Neural cell (in vitro differentiated cells): ENCODE data around the gene VSTM4. TPM values are rescaled to one million over a fixed set of nuclear protein-coding genes. Genes with fewer than 3 reads are reported as not detected.

Experiments
- H2AFZ ChIP-seq: fragments of 200-600, 300-800 bp; sonication (generic), shearing (Covaris generic); 2 replicates; pipeline ENCODE4 v1.6.0; 2014; ENCODE audit warnings: low read depth, mild to moderate bottlenecking, antibody characterized with exemption, low read length, moderate library complexity
- H3F3A ChIP-seq: fragments of 200-600 bp; shearing (Covaris generic); 2 replicates; pipeline ENCODE4 v1.6.1; 2016; ENCODE audit warnings: mild to moderate bottlenecking, moderate library complexity, mixed read lengths, antibody characterized with exemption, low read length; ENCODE audit not compliant: insufficient read depth, poor library complexity, severe bottlenecking
- H3K27ac ChIP-seq: fragments of 200-600, 300-800 bp; sonication (generic), shearing (Covaris generic); 2 replicates; pipeline ENCODE4 v1.5.1; 2014; ENCODE audit warnings: mild to moderate bottlenecking, low read length, moderate library complexity
- H3K27me3 ChIP-seq: fragments of 300-800, 200-600 bp; sonication (generic), shearing (Covaris generic); 2 replicates; pipeline ENCODE4 v1.6.0; 2014; ENCODE audit warnings: mild to moderate bottlenecking, low read depth, low read length, moderate library complexity; ENCODE audit not compliant: insufficient read depth
- H3K36me3 ChIP-seq: fragments of 300-800, 200-600 bp; sonication (generic), shearing (Covaris generic); 2 replicates; pipeline ENCODE4 v1.5.1; 2014; ENCODE audit warnings: mild to moderate bottlenecking, antibody characterized with exemption, low read length, moderate library complexity; ENCODE audit not compliant: insufficient read depth
- H3K4me2 ChIP-seq: fragments of 300-800, 200-600 bp; sonication (generic), shearing (Covaris generic); 2 replicates; pipeline ENCODE4 v1.6.0; 2014; ENCODE audit warnings: mild to moderate bottlenecking, low read length
- H3K4me3 ChIP-seq: fragments of 300-800, 200-600 bp; sonication (generic), shearing (Covaris generic); 2 replicates; pipeline ENCODE4 v1.5.1; 2014; ENCODE audit warnings: mild to moderate bottlenecking, low read length, moderate library complexity
- H3K79me2 ChIP-seq: fragments of 200-600 bp; shearing (Covaris generic); replicated peaks from 2 replicates; pipeline ENCODE4 v1.6.0; 2014; ENCODE audit warnings: mild to moderate bottlenecking, low read length, moderate library complexity; ENCODE audit not compliant: insufficient read depth
- H3K9ac ChIP-seq: fragments of 300-800, 200-600 bp; sonication (generic), shearing (Covaris generic); 2 replicates; pipeline ENCODE4 v1.6.1; 2016; ENCODE audit warnings: mild to moderate bottlenecking, low read length, mixed read lengths
- H3K9me2 ChIP-seq: fragments of 200-600 bp; shearing (Covaris generic); 2 replicates; pipeline ENCODE4 v1.6.1; 2016; ENCODE audit warnings: mild to moderate bottlenecking, low read length, mixed read lengths; ENCODE audit not compliant: insufficient read depth
- H3K9me3 ChIP-seq: fragments of 200-600, 300-800 bp; sonication (generic), shearing (Covaris generic); 2 replicates; pipeline ENCODE4 v1.6.1; 2016; ENCODE audit warnings: mild to moderate bottlenecking, mixed run types, low read length, moderate library complexity, mixed read lengths
- H4K20me1 ChIP-seq: fragments of 200-600 bp; shearing (Covaris generic); 2 replicates; pipeline ENCODE4 v1.6.1; 2016; ENCODE audit warnings: mild to moderate bottlenecking, mixed run types; ENCODE audit not compliant: insufficient read depth
- EP300 ChIP-seq: fragments of 450-650 bp; conservative IDR thresholded peaks from 2 replicates; pipeline ENCODE4 v1.6.1; 2014; ENCODE audit warnings: antibody characterized with exemption, mild to moderate bottlenecking, moderate library complexity; ENCODE audit not compliant: poor library complexity, severe bottlenecking
- EZH2 ChIP-seq: fragments of 200-600, 300-800 bp; shearing (Covaris generic), sonication (generic); IDR thresholded peaks from 2 replicates; pipeline ENCODE4 v1.6.1; 2014; ENCODE audit warnings: antibody characterized with exemption, low read length, borderline replicate concordance, mild to moderate bottlenecking; ENCODE audit not compliant: insufficient read depth, poor library complexity, severe bottlenecking
- MXI1 ChIP-seq: fragments of 450-650 bp; conservative IDR thresholded peaks from 2 replicates; pipeline ENCODE4 v1.6.1; 2014; ENCODE audit warnings: antibody characterized with exemption, mild to moderate bottlenecking; ENCODE audit not compliant: poor library complexity, severe bottlenecking
- POLR2AphosphoS5 ChIP-seq: IDR thresholded peaks from 2 replicates; pipeline ENCODE4 v1.6.1; 2012
- REST ChIP-seq: IDR thresholded peaks from 2 replicates; pipeline ENCODE4 v1.6.1; 2012; ENCODE audit warnings: borderline replicate concordance
- SMC3 ChIP-seq: fragments of 450-650 bp; conservative IDR thresholded peaks from 2 replicates; pipeline ENCODE4 v1.6.1; 2014; ENCODE audit warnings: antibody characterized with exemption, mild to moderate bottlenecking, moderate library complexity; ENCODE audit not compliant: poor library complexity
- TAF1 ChIP-seq: IDR thresholded peaks from 2 replicates; pipeline ENCODE4 v1.6.1; 2012; ENCODE audit warnings: low read depth
- polyA plus RNA-seq: library from polyadenylated mRNA; depleted of rRNA; stranded (reverse); fragments of >200 nt; gene quantifications from 2 replicates; pipeline ENCODE4 v1.2.3, GENCODE V29; 2014
- small RNA-seq, 3 experiments: library from RNA; depleted of rRNA; stranded (forward); fragments of <200 nt; gene quantifications; one replicate each; pipeline ENCODE3, GENCODE V24; 2012

VSTM4 gene
- polyA plus RNA-seq, 1 donor from 2014 or later, result 0.52 TPM

GRCh38 chr10:48968036-48968435, 147.3 kb downstream of the VSTM4 start:
- H3K9ac ChIP-seq, result no peak overlapping the region
- H3K27ac ChIP-seq, result no peak overlapping the region
- no peak overlapping the region for H3K4me3 ChIP-seq
- H4K20me1 ChIP-seq, result no peaks in the 10 kb centered on the region
- H3F3A ChIP-seq, result no peaks in the 10 kb centered on the region
- H3K9me3 ChIP-seq, result no peaks in the 10 kb centered on the region
- H2AFZ ChIP-seq, result no peak overlapping the region
- no peaks in the 10 kb centered on the region for H3K36me3 ChIP-seq
- no peaks in the 10 kb centered on the region for H3K27me3 ChIP-seq
- no peaks in the 10 kb centered on the region for H3K79me2 ChIP-seq
- no peaks in the 10 kb centered on the region for H3K9me2 ChIP-seq
- TF ChIP-seq TAF1 (no peak), MXI1 (no peak), SMC3 (no peak), REST (no peak), EZH2 (no peak), POLR2AphosphoS5 (no peak), EP300 (no peak)
- no peak overlapping the region for H3K4me2 ChIP-seq

- H3K9me3 ChIP-seq, result no peaks in the 10 kb centered on the region
- no peaks in the 10 kb centered on the region for H3K36me3 ChIP-seq
- no peaks in the 10 kb centered on the region for H3F3A ChIP-seq
- no peaks in the 10 kb centered on the region for H3K27me3 ChIP-seq
- H3K4me3 ChIP-seq, result no peak overlapping the region
- TF ChIP-seq SMC3 (no peak), EZH2 (no peak), TAF1 (no peak)
- no peak overlapping the region for H3K9ac ChIP-seq
- H4K20me1 ChIP-seq, result no peaks in the 10 kb centered on the region
- H3K27ac ChIP-seq, result no peak overlapping the region
- H2AFZ ChIP-seq, result no peak overlapping the region
- no peaks in the 10 kb centered on the region for H3K79me2 ChIP-seq
- no peak overlapping the region for H3K4me2 ChIP-seq
- H3K9me2 ChIP-seq, result no peaks in the 10 kb centered on the region
These were observed 149.9 kb downstream of the VSTM4 start for GRCh38 chr10:48965460-48965859.

Small RNA genes lying within 50 kb of the gene (small RNA-seq; reads per million reads assigned to genes)
- gene MIR4294, result 0 reads per million in 3 experiments

Other genes with a start within 250 kb of the VSTM4 start
- not detected in 2 replicates for gene LRRC18, start 175.7 kb downstream of the VSTM4 start, polyA plus RNA-seq
- not detected in 2 replicates for gene FAM170B, start 18.5 kb upstream of the VSTM4 start, polyA plus RNA-seq
- not detected in 2 replicates for gene TMEM273, start 72.9 kb upstream of the VSTM4 start, polyA plus RNA-seq
- gene C10orf71, start 183.6 kb upstream of the VSTM4 start, polyA plus RNA-seq, result not detected in 2 replicates